Hepatic stellate cell (primary cell): ENCODE results near the gene NDE1.
"Not testable (repeated sequence)": the region's sequence is repeated elsewhere in the genome, so short reads cannot be mapped to it uniquely, and the experiment has no call there.

Experiments used
- DNase-seq: peaks from one replicate; pipeline ENCODE4 v3.0.0; 2011; ENCODE audit warnings: low spot score

NDE1 gene

DNA sequence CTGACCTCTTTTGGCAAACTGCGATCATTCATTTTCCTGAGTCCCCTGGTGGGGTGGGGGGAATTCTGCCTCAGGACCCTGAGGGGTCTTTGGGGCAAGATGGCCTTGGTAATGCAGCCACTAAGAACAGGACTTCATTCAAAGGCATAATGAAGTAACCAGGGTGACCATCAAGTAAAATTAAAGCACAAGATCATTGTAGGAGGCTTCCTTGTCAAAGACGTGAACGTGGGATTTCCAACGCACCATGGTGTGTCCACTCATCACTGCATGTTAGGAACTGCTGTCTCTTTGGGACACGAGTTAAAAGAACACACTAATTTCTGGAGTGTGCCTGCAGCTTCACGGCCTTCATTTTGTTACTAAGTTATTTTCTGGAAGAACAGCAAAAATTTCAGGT lies 51.3 kb downstream of the NDE1 start:
- DNase-seq: no peak

- DNase-seq: peak; percentile 32
These were observed 52.2 kb downstream of the NDE1 start for GRCh38 chr16:15701975-15702970.

DNA sequence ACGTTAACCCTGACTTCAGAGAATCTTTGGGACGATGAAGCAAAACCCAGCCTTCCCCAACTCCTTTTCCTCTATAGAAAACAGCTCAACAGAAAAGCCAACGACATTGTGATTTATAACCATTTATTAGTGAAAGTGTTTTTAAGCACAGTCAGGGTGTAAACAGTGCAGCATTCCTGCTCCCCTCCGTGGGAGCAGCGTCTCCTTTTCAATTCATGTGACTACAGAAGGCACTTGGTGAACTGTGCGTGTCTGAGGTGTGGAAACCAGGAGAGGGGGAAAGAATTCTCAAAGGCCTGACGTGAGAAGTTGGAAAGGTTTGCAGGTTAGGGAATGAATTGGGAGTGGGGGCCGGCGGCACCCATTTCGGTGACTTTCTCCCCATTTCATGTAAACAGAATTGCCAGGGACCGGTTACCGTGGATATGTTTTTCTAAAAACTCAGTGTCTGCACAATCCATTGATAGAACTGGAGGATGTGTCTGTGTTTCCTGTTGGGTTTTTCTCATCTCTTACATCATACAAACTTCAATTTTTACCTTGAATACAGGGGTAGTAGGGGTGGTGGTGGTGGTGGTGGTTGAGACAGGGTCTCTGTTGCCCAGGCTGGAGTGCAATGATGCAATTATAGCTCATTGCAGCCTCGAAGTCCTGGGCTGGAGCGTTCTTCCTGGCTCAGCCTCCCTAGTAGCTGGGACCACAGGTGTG lies 53.1 kb downstream of the NDE1 start:
- DNase-seq: no peak

DNA sequence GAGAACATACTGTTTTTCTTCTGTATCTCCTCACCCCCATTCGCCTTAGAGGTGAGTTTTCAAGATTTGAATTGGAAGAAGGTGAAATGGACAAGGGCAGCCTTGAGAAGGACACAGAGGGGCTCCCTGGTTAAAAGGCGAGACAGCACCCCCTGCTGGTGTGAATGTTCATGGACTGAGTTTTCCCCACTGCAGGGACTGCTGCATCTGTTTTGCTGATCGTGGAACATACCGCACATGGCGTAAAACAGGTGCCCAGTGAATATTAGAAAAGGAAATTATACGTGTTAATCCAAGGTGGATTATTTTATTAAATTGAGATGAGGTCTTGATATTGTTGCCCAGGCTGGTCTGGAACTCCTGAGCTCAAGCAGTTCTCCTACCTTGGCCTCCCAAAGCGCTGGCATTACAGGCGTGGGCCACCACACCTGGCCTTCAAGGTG lies 54.5 kb downstream of the NDE1 start:
- DNase-seq: peak; percentile 82

GRCh38 chr16:15705064-15705565 lies 55.1 kb downstream of the NDE1 start:
- no peak for DNase-seq

DNA sequence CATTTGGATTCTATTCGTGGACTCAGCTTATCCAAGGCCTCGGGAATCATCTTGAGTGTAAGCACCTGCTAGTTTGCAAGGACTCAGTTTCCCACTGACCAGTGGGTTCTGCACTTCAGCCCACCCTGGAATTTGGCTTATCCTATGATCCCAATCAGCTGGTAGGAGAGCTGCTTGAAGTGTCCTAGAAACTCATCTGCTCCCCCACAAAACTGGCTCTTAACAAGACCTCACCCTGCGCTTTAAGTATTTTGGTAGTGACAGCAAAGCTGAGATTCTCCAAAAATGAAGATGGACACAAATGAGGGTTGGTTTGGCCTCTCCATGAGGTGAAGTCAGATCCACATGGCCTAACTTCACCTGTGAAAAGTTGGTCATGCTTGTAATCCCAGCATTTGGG lies 57.3 kb downstream of the NDE1 start:
- DNase-seq: no peak

GRCh38 chr16:15708096-15708495 lies 58.1 kb downstream of the NDE1 start:
- DNase-seq: peak; percentile 90

GRCh38 chr16:15708997-15709396 lies 59.0 kb downstream of the NDE1 start:
- no peak for DNase-seq

DNA sequence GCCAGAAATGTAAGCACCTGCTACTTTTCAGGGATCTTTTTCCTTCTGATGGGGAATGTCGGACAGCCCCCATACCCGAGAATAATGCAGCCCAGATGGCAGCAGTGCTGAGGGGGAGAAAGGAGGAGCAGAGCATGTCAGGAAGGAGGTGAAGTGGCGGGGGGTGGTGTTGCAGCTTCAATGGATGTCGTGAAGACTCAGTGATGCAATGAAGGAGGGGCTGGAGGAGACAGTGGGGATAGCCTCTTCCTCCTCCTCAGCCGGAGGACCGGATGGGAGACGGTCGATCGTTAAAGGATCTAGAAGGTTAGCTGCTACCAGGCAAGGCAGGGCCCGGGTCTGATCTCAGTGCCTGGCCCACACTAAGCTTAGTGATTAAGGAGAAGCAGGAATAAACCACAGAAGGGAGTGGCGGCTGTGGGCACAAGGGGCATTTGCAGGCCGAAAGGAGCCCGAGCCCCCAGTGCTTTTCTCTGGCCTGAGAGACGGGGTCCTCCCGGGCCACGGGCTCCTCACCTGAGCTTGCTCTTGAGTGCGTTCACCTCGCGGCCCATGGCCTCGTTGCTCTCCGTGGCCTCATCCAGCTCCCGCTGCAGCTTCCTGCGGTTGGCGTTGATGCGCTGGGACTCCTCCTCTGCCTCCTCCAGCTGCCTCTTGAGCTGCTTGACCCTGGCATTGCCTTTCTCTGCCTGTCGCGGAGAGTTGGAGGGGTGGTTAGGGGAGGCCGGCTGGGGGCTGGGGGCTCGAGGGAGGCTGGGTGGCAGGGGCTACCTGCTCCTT lies 64.5 kb downstream of the NDE1 start:
- DNase-seq: no peak

DNA sequence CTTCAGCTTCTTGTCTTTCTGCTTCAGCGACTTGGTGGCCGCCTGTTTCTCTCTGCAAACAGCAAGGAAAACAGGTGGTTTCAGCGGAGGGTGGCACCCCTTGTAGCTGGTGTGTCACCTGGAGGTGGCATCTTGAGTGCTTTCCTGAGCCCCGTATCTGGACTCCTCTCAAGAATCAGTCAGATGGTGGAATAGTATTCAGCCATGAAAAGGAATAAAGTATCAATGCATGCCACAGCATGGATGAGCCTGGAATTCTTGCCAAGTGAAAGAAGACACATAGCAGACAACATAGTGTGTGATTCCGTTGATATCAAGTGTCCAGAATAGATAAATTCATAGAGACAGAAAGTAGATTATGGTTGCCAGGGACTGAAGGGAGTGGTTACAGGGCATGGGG lies 65.2 kb downstream of the NDE1 start:
- no peak for DNase-seq

- no peak for DNase-seq
These were observed 66.8 kb downstream of the NDE1 start for GRCh38 chr16:15716694-15717447.

GRCh38 chr16:15721018-15721417 lies 71.0 kb downstream of the NDE1 start:
- no peak for DNase-seq

DNA sequence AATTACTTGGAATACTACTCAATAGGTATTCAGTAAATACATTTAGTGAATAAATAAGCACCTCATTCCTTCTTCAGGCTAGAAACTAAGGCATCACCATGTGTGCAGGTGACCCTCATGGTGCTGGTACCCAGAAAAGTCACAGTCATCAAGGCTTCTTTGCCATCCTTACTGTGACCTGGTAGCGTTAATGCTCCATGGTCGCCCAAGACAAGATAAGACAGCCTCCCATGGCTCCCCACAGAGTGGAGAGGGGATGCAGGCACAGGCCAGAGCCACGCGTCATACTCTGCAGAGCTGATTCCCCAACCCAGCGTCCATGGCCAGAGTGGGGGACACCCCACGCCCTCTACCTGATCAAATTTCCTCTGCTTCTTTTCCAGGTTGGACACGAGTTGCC lies 73.8 kb downstream of the NDE1 start:
- no peak for DNase-seq

DNA sequence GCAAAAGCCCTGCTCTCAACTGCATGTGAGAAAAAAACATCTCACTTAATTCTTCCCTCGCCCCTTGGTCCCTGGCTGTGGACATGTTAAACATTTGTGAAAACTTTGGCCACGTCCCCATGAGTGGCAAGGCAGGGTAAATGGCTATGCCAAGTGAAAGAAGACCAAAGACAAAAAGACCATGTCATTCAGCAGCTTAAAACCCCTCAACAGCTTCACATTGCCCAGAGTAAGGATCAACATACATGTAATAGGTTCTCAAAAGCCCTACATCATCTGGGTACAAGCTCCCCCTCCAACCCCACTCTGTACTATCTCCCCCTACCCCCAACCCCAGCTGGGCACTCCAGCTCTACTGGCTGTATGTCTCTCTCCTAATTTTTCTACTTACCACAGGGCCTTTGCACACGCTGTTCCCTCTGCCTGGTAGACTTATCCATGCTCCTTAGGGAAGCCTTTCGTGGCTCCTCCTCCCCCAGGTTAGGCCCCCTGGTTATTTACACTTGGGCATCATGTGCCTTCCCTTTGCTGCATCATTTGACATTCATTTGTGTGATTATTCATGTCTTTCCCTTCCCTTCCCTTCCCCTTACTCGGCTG lies 75.7 kb downstream of the NDE1 start:
- DNase-seq: no peak

DNA sequence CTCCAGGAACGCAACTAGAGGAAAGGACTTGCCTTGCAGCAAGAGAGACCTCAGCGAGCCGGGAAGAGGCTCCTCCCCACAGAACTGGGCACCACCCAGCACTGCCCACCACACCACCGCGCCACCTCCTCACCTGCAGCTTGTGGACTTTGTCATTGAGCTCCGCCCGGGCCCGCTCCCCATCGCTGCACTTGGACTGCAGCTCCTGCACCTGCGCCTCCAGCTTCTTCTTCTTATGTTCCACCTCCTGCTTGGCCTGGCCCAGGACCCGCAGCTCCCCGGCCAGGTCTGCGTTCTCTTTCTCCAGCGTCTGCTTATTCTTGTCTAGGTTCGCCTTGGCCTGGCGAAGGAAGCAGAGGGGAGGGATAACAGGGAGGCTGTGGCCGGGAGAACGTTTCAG lies 76.7 kb downstream of the NDE1 start:
- DNase-seq: no peak

GRCh38 chr16:15727697-15728096 lies 77.7 kb downstream of the NDE1 start:
- not testable (repeated sequence) for DNase-seq

- DNase-seq: no peak
These were observed 79.1 kb downstream of the NDE1 start for GRCh38 chr16:15729152-15729551.

DNA sequence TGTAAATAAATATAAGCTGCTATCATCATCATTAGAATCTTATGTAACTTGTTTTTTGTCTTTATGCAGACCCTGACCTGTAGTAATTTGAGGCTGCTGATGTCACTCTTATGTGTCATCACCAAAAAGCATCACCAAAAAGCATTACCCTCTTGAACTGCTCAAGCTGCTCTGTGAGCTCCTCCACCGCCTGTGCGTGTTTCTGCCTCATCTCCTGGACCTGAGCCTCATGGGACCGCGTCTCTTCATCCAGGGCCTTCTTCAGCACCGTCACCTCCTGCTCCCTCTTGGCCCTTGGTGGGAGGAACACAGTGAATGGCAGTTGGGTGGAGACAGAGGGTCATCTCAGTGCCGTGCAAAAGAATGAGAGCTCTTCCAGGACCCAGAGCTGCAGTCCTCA lies 82.4 kb downstream of the NDE1 start:
- no peak for DNase-seq

- no peak for DNase-seq
These were observed 85.6 kb downstream of the NDE1 start for GRCh38 chr16:15735610-15736009.

- no peak for DNase-seq
These were observed 86.5 kb downstream of the NDE1 start for GRCh38 chr16:15736529-15736928.

- DNase-seq: no peak
These were observed 87.1 kb downstream of the NDE1 start for GRCh38 chr16:15737140-15737644.
